AML-193 (cell line): Measurements from ENCODE around the gene SOD2.
"Not testable (repeated sequence)": the region's sequence is repeated elsewhere in the genome, so short reads cannot be mapped to it uniquely, and the experiment has no call there.

Source experiments
- DNase-seq, 2 experiments: peaks; one replicate each; lab custom pipeline; 2025; lab: John Stamatoyannopoulos, UW

SOD2 gene

DNA sequence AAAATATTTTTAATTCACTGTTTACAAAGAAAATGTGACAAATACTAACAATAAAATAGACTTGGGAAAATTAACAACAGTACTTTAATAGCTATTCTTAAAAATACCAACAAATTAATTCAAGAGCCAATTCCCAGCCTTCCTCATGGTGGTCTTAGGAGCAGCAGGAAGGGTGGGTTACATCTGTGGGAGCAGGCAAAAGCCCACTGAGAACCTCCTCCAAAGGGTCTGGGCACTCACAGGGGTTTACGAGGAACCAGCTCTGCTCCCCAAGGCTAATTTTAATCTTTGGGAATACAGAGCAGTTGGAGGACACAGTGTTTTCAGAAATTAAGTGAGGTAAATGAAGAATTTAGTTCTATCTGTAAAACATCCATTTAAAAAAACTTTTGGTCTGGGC lies 10.2 kb downstream of the SOD2 start:
- no peak for DNase-seq

GRCh38 chr6:159682295-159682694 lies 10.7 kb downstream of the SOD2 start:
- no peak for DNase-seq

DNA sequence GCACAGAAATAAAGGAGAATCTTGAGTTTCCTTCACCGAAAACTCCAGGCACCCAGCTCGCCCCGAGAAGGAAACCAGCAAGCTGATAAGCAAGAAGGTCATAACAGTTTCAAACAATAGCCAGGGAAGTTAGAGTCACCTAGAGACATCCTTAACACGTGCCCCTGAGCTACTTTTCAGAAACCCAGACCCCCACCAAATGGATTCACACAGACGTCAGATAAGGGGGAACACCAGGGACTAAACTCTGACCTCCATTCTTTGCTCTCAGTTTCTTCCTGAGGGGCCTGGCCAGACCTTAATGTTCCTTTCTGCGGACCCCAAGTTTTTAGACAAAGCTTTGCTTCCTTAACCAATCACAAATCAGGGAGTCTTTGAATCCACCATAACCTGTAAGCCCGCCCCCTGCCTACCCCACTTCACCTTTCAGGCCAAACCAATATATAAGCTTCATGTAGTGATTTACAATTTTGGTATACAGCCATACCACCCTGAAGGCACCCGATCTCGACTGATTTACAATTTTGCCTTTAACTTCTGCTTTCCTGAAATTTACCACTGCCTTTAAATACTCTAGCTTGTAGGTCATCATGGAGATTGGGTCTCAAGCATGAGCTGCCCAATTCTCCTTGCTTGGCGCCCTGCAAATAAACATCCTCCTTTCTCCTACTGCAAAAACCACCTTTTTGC lies 11.7 kb downstream of the SOD2 start:
- no peak for DNase-seq

DNA sequence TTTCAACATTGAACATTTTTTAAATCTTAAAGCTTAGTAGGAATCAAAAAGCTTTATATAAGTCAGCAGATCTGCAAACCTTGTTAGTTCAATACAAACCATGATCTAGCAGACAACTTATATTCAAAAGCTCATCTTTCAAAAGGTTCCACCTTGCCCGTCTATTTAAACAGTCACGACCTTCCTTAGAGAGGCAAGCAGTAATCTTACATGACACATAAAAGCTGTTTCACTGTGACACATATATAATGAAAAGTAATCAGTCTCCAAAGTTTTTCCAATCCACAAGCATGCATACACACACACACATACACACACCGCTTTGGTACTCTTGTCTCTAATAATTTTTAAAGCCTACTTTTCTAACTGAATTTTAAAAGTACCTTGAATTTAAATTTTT lies 12.9 kb downstream of the SOD2 start:
- DNase-seq: no peak

- DNase-seq: peak in 1 of 2 experiments; percentile 26
Observed at GRCh38 chr6:159679091-159680077, 13.7 kb downstream of the SOD2 start.

DNA sequence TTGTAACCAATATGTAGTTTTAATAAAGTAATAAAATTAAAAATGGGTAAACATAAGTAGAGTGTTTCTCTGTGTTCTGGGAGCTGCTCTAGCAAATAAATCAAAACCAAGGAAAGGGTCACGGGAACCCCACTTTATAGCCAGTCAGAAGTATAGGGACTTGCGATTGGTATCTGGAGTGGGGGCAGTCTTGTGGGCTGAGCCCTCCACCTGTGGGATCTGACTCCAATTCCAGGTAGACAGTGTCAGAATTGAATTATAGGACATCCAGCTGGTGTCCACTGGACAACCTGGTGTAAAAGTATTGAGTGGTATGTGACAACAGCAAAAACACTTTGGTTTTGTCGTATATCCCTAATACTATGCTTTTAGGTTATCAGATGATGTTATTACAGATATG lies 14.5 kb downstream of the SOD2 start:
- no peak for DNase-seq

DNA sequence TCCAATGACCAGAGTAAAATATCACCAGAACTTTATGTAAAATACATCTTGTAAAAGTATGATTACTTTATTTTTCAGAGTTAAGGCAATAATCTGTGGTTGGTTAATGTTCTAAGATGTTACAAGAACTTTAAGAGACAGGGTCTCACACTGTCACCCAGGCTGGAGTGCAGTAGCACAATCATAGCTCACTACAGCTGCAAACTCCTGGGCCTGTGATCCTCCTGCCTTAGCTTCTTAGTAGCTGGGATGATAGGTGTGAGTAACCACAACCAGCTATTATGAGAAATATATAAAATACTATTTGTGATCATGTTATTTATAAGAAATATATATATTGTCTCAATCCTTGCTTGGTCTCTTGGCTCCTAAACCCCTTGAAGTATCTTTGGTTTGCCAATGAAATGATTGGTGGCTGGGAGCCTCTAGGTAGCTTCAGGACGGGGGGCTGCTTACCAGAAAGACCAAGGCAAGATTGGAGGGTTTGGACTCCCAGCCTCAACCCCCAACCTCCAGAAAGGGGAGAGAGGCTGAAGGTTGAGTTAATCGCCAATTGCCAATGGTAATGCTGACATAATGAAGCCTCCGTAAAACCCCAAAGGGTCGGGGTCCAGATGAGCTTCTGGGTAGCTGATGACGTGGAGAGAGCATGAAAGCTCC lies 15.4 kb downstream of the SOD2 start:
- DNase-seq: no peak

DNA sequence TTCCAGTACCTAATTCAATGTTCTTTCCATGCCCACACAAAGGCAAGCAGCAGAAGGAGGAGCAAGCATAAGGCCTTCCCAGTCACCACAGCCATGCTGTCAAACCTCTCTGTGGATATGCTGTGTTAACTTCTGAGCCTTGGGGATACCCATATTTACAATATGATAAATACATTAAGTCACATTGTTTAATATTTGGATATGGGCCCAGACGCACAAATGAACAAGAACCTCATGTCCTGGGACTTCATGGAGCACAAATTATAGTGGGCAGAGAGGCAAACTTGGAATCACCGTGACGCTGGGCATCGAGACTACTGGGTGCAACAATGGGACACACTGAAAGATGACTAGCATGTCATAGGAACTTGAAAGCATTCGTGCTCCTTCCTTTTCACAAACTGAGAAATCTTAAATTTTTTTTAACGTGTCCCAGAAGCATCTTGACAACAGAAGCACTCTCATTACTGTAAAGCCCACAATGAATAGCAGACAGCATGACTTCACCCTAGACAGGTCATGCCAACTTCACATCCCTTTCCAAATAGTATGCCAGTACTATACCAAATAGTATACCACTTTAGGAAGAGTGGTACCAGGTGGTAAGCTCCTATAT lies 16.0 kb downstream of the SOD2 start:
- no peak for DNase-seq

DNA sequence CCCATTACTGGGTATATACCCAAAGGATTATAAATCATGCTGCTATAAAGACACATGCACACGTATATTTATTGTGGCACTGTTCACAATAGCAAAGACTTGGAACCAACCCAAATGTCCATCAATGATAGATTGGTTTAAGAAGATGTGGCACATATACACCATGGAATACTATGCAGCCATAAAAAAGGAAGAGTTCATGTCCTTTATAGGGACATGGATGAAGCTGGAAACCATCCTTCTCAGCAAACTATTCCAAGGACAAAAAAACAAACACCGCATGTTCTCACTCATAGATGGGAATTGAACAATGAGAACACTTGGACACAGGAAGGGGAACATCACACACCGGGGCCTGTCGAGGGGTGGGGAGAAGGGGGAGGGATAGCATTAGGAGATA lies 16.8 kb downstream of the SOD2 start:
- not testable (repeated sequence) for DNase-seq

GRCh38 chr6:159665868-159666635 lies 27.0 kb downstream of the SOD2 start:
- no peak for DNase-seq

- DNase-seq: not testable (repeated sequence)
Observed at GRCh38 chr6:159663368-159663889, 29.6 kb downstream of the SOD2 start.

DNA sequence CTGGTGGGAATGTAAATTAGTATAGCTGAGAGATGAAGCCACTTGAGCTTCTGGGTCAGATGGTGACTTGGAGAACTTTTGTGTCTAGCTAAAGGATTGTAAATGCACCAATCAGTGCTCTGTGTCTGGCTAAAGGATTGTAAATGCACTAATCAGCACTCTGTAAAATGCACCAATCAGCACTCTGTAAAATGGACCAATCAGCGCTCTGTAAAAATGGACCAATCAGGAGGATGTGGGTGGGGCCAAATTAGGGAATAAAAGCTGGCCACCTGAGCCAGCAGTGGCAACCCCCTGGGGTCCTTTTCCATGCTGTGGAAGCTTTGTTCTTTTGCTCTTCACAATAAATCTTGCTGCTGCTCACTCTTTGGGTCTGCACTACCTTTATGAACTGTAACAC lies 31.1 kb downstream of the SOD2 start:
- DNase-seq: not testable (repeated sequence)

- no peak for DNase-seq
Observed at GRCh38 chr6:159655409-159655988, 37.5 kb downstream of the SOD2 start.

DNA sequence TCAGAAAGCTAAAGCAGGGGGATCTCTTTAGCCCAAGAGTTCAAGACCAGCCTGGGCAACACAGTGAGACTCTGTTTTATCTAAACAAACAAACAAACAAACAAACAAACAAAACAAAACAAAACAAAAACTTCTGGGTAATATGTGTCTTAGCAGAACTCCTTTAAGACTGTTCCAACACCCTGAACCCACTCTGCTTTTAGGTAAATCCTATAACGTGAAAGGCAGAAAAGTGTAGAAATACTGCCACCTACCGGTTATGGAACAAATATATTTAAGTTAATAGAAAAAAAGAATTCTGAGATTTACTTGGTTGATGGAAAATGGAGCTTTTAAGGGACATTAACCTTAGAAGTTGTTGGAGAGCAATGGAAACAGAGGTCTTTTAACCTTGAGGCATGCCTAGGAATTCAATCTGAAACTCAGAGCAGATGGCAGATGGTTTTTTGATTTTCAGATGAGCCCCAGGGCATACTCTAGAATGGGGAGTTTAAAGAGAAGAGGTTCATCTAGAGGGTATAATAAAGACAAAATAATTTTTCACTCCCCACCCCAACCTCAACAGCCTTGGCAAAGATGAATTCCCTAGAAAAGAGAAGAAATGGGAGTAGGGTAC lies 38.5 kb downstream of the SOD2 start:
- peak; percentile 62 to 85 for DNase-seq

- no peak for DNase-seq
Observed at GRCh38 chr6:159650314-159650713, 42.7 kb downstream of the SOD2 start.

GRCh38 chr6:159649441-159649840 lies 43.6 kb downstream of the SOD2 start:
- DNase-seq: no peak

DNA sequence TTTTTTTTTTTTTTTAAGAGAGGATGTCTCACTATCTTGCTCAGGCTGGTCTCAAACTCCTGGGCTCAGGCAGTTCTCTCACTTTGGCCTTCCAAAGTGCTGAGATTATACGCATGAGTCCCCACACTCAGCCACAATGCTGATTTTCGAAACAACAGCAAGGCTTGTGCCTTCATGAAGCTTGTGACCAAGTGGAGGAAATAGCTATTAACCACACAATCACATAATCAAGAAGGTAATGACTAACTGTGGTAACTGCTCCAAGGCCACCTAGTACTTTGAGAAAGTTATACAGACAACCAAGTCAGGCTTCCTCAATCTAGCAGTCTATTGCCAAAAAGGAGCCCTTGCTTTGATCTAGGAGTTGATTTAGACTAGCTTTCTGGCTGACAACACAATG lies 46.3 kb downstream of the SOD2 start:
- no peak for DNase-seq

DNA sequence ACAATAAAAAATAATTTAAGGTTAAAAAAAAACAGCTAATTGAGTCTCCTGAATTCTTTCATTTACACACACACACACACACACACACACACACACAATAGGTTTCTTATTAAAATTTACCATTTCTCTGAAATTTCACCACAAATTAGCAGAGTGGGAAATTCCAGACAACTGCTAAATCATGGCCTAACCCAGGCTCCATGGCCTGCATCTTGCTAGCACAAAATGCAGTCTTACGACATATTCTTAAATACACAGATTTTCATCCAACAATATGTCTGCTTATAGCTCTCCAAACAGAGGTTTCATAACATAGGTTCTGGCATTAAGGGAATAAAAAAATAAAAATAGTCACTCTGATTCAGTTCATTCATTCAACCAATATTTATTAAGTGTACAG lies 46.9 kb downstream of the SOD2 start:
- no peak for DNase-seq

DNA sequence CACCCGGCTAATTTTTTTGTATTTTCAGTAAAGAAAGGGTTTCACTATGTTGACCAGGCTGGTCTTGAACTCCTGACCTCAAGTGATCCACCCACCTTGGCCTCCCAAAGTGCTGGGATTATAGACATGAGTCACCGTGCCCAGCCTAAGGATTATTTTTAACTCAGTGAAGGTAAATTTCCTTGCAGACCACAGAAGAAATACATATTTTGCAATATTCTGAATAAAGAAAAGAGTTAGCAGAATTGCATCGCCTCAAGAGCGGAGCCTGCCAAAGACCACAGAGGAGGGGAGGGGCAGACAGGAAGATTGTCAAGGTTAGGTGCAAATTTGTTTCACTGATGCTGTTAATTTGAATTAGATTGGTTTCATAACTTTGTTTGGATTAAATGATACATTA lies 47.4 kb downstream of the SOD2 start:
- DNase-seq: no peak
